Fibroblast of lung (primary cell): ENCODE results near the gene EPB41. TPM values are rescaled to one million over a fixed set of nuclear protein-coding genes. Genes with fewer than 3 reads are reported as not detected.

Experiments used
- DNase-seq, 2 donors: peaks; one replicate each; pipeline versions ENCODE4 v3.0.0 to v3.0.0-alpha.2; 2010; ENCODE audit warnings: low read depth in 2 of 2
- H2AFZ ChIP-seq: 2 replicates; pipeline ENCODE4 v1.5.1; 2012; ENCODE audit warnings: low read length, control low read depth, inconsistent platforms
- H3K27ac ChIP-seq: 2 replicates; pipeline ENCODE4 v1.5.1; 2011; ENCODE audit warnings: low read length, control low read depth; ENCODE audit not compliant: insufficient read depth
- H3K27me3 ChIP-seq: 2 replicates; pipeline ENCODE4 v1.5.1; 2011; ENCODE audit warnings: mild to moderate bottlenecking, low read length; ENCODE audit not compliant: control insufficient read depth, insufficient read depth
- H3K36me3 ChIP-seq: 2 replicates; pipeline ENCODE4 v1.5.1; 2011; ENCODE audit warnings: low read length; ENCODE audit not compliant: control insufficient read depth, insufficient read depth
- H3K4me1 ChIP-seq: 2 replicates; pipeline ENCODE4 v1.5.1; 2011; ENCODE audit warnings: low read length; ENCODE audit not compliant: control insufficient read depth, insufficient read depth; ENCODE audit errors: extremely low read depth
- H3K4me2 ChIP-seq: 2 replicates; pipeline ENCODE4 v1.5.1; 2011; ENCODE audit warnings: low read length, control low read depth; ENCODE audit not compliant: insufficient read depth; ENCODE audit errors: extremely low read depth
- H3K4me3 ChIP-seq, 4 experiments: fragments of 200-600 bp in 1 of 4; sonication (generic) in 1 of 4; replicated peaks in 1 of 4; 2 replicates each; pipeline ENCODE4 v1.5.1; 2011 to 2016; ENCODE audit warnings: low read length in 4 of 4, low read depth in 3 of 4, mild to moderate bottlenecking in 3 of 4, control low read depth in 2 of 4, inconsistent platforms in 1 of 4, mixed read lengths in 1 of 4; ENCODE audit not compliant: insufficient read depth in 1 of 4; ENCODE audit errors: control extremely low read depth in 1 of 4
- H3K79me2 ChIP-seq: 2 replicates; pipeline ENCODE4 v1.5.1; 2012; ENCODE audit warnings: mild to moderate bottlenecking, low read length, inconsistent platforms; ENCODE audit not compliant: control insufficient read depth, insufficient read depth
- H3K9ac ChIP-seq: 2 replicates; pipeline ENCODE4 v1.5.1; 2011; ENCODE audit warnings: mild to moderate bottlenecking, low read length, control low read depth; ENCODE audit not compliant: insufficient read depth
- H3K9me3 ChIP-seq: 2 replicates; pipeline ENCODE4 v1.5.1; 2012; ENCODE audit warnings: low read depth, low read length; ENCODE audit not compliant: control insufficient read depth, insufficient read depth
- H4K20me1 ChIP-seq: 2 replicates; pipeline ENCODE4 v1.5.1; 2011; ENCODE audit warnings: low read length; ENCODE audit not compliant: control insufficient read depth, insufficient read depth; ENCODE audit errors: extremely low read depth
- EZH2 ChIP-seq: IDR thresholded peaks from 2 replicates; pipeline ENCODE4 v1.5.1; 2012; ENCODE audit warnings: low read length, control low read depth, mild to moderate bottlenecking; ENCODE audit errors: missing control alignments
- polyA plus RNA-seq, 2 donors: library from polyadenylated mRNA; depleted of rRNA in 1 of 2; stranded (reverse) in 1 of 2; unstranded in 1 of 2; fragments of >200 nt; gene quantifications; 2 replicates each; pipeline ENCODE4 v1.2.1, GENCODE V29; 2011 to 2012; ENCODE audit warnings: missing spikeins in 1 of 2
- total RNA-seq: library from RNA; depleted of rRNA; stranded (reverse); fragments of >200 nt; gene quantifications from 2 replicates; pipeline ENCODE4 v1.2.1, GENCODE V29; 2014
- TF ChIP-seq, protein P1 (sequence below), 2 donors: IDR thresholded peaks in 1 of 2; conservative IDR thresholded peaks in 1 of 2; 1 replicate in 1 of 2; 2 replicates in 1 of 2; pipeline ENCODE4 v1.5.1; 2011 to 2012; ENCODE audit warnings: low read length in 2 of 2, control low read depth in 1 of 2, inconsistent platforms in 1 of 2, low read depth in 1 of 2, mild to moderate bottlenecking in 1 of 2

EPB41 gene
- total and polyA plus RNA-seq, 2 donors (not counting 1 experiment from before 2014, with no cell fraction given) = 7.4 to 38.0 TPM

DNA sequence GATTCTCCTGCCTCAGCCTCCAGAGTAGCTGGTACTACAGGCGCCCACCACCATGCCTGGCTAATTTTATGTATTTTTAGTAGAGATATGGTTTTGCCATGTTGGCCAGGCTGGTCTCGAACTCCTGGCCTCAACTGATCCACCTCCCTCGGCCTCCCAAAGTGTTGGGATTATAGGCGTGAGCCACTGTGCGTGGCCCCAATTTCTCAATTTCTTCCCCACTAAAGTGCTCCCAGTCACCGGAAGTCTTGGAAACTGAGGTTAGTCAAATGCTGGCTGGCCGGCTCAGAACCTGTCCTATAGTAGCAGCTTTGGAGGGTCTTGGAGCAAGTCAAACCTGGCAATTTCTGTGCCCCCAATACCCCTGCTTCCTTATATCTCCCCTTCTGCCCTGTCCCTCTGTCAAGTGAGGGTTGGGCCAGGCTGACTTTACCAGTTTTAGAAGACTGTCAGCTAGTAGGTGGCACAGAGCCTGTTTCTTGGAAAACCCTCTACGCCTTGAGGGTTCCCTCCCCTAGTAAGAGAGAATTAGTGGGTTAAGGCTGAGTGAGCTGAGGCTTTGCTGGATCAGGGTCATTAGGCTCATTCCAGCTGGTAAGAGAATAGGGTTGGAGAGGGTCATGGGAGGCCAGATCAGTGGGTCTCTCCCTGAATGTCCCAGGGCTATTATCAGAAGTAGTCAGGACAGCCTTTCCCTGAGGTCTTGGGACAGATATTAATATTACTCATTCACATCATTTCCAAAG lies 8.3 kb upstream of the EPB41 start:
- no peaks in the 10 kb centered on the region for H3K27me3 ChIP-seq
- H4K20me1 ChIP-seq = no peaks in the 10 kb centered on the region
- H3K9ac ChIP-seq = no peak overlapping the region
- no peaks in the 10 kb centered on the region for H3K36me3 ChIP-seq
- no peak overlapping the region for H3K4me3 ChIP-seq
- no peak overlapping the region for H2AFZ ChIP-seq
- DNase-seq = no peak
- no peaks in the 10 kb centered on the region for H3K9me3 ChIP-seq
- TF ChIP-seq, protein P1, sequence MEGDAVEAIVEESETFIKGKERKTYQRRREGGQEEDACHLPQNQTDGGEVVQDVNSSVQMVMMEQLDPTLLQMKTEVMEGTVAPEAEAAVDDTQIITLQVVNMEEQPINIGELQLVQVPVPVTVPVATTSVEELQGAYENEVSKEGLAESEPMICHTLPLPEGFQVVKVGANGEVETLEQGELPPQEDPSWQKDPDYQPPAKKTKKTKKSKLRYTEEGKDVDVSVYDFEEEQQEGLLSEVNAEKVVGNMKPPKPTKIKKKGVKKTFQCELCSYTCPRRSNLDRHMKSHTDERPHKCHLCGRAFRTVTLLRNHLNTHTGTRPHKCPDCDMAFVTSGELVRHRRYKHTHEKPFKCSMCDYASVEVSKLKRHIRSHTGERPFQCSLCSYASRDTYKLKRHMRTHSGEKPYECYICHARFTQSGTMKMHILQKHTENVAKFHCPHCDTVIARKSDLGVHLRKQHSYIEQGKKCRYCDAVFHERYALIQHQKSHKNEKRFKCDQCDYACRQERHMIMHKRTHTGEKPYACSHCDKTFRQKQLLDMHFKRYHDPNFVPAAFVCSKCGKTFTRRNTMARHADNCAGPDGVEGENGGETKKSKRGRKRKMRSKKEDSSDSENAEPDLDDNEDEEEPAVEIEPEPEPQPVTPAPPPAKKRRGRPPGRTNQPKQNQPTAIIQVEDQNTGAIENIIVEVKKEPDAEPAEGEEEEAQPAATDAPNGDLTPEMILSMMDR (conservative IDR thresholded peaks at IDR 0.05 in 1 of 2, IDR thresholded peaks at IDR 0.05 in 1 of 2; ENCODE audit: low read depth in 1 of 2, low read length in 2 of 2) = no peak
- no peak for TF ChIP-seq EZH2
- no peak overlapping the region for H3K27ac ChIP-seq
- H3K79me2 ChIP-seq = no peaks in the 10 kb centered on the region
- H3K4me2 ChIP-seq = no peak overlapping the region
- H3K4me1 ChIP-seq = no peaks in the 10 kb centered on the region

DNA sequence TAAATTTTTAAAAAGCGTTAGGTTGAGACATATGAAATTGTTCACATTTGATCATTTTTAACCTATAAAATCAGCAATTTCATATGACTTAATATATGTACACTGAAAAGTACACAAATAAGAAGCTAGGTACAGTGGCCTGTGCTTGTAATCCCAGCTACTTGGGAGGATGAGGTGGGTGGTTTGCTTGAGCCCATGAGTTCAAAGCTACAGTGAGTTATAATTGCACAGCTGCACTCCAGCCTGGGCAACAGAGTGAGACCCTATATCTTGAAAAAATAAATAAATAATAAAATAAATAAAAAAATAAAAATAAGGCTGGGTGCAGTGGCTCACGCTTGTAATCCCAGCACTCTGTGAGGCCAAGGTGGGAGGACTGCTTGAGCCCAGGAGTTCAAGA lies 5.2 kb upstream of the EPB41 start:
- Histone ChIP-seq H3K79me2 (no peaks in the 10 kb centered on the region), H3K4me2 (no peak overlapping the region), H3K4me3 (no peak overlapping the region), H3K27ac (no peak overlapping the region), H3K9ac (no peak overlapping the region), H3K27me3 (no peaks in the 10 kb centered on the region), H2AFZ (no peak overlapping the region), H4K20me1 (no peaks in the 10 kb centered on the region), H3K4me1 (no peaks in the 10 kb centered on the region), H3K9me3 (no peaks in the 10 kb centered on the region), H3K36me3 (no peaks in the 10 kb centered on the region)
- DNase-seq = no peak
- TF ChIP-seq, protein P1 (conservative IDR thresholded peaks at IDR 0.05 in 1 of 2, IDR thresholded peaks at IDR 0.05 in 1 of 2; ENCODE audit: low read depth in 1 of 2, low read length in 2 of 2) = no peak
- no peak for TF ChIP-seq EZH2

DNA sequence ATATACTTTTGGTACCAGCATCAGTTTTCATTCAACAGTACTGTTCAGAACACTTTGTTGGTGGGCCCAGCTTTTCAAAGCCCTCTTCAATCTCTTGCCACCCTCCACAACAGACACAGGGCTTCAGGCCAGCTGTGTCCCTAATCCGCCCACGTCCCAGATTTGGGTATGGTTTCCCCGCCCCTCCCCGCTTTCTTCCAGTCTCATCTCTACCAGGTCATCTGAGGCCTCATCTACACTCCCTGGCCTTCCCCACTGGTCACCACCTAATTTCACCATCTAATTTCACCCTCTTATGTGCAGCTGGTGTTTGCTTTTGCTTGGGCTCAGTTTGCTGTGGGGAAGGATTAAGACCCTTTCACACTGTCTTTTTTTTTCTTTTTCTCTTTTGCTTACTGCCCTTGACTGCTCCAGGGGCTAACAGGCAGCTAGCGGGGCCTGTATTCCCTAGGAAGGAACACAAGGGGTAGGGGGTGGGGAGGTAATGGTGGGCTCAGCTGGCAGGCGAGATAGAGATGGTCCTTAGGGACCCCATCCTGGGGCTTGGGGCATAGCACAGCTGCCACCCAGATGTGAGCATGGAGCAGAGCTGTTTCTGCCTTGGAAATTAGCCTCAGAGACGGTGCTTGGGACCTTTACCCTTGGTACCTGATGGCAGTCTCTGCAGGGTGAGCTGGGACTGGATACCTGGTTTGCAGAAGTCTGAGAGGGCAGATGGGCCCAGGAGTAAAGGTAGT lies 3.8 kb upstream of the EPB41 start:
- no peak overlapping the region for H3K27ac ChIP-seq
- H3K27me3 ChIP-seq = no peaks in the 10 kb centered on the region
- H2AFZ ChIP-seq = no peak overlapping the region
- TF ChIP-seq, protein P1 (conservative IDR thresholded peaks at IDR 0.05 in 1 of 2, IDR thresholded peaks at IDR 0.05 in 1 of 2; ENCODE audit: low read depth in 1 of 2, low read length in 2 of 2) = no peak
- TF ChIP-seq EZH2 = no peak
- no peak for DNase-seq
- no peak overlapping the region for H3K4me2 ChIP-seq
- no peaks in the 10 kb centered on the region for H3K79me2 ChIP-seq
- H3K9ac ChIP-seq = no peak overlapping the region
- H3K36me3 ChIP-seq = no peaks in the 10 kb centered on the region
- H3K4me3 ChIP-seq = no peak overlapping the region
- H3K4me1 ChIP-seq = no peaks in the 10 kb centered on the region
- H3K9me3 ChIP-seq = no peaks in the 10 kb centered on the region
- no peaks in the 10 kb centered on the region for H4K20me1 ChIP-seq
